ENCODE measurements around the gene PRKCB.

DNA sequence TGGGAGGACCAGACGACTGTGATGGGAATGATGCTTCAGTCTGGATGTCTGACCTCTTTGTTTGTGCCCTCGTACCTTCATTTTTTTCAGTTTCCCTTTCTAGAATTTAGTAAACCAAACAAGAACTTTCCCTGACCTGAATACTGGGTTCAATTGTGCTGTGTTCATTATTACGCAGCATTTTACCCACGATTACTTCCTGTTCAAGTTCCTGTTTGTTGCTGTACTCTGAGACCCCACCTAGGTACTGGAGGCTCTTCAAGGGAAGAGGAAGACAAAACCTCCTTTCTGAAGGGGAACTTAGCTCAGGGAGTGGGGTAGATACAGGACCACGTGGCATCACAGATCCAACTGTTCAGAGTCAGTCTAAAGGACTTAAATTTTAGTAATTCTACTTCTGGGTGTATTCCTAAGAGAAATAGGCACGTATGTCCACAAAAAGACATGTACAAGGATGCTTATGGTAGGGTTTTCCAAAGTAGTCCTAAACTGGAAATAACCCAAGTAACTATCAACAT lies 9.2 kb upstream of the PRKCB start:
- TF ChIP-seq TAF1 (IDR thresholded peaks at IDR 0.05; ENCODE audit: borderline replicate concordance, low read depth, low read length), result no peak
- TF ChIP-seq POLR2AphosphoS5 (IDR thresholded peaks at IDR 0.05; ENCODE audit: low read depth, low read length), result no peak
- TF ChIP-seq POLR2A (IDR thresholded peaks at IDR 0.05; ENCODE audit: low read depth, low read length), result no peak
